Renal cortex interstitium (tissue), 11 donors: Measurements from ENCODE around the gene OR56B1. TPM values are rescaled to one million over a fixed set of nuclear protein-coding genes. Genes with fewer than 3 reads are reported as not detected.

Experiments used
- DNase-seq, 11 donors: peaks; one replicate each; pipeline ENCODE4 v3.0.0-alpha.2; 2013; ENCODE audit warnings: low read depth in 9 of 11, low spot score in 4 of 11; ENCODE audit errors: extremely low read depth in 1 of 11
- polyA plus RNA-seq, 3 donors: library from polyadenylated mRNA; unstranded; fragments of 120-200 nt; gene quantifications; one replicate each; pipeline ENCODE4 v1.2.1, GENCODE V29; 2013; ENCODE audit not compliant: insufficient read length in 3 of 3

The OR56B1 gene
- polyA plus RNA-seq, 3 donors: not detected

- DNase-seq: no peak
Measured at GRCh38 chr11:5719703-5720495, 16.3 kb upstream of the OR56B1 start.

DNA sequence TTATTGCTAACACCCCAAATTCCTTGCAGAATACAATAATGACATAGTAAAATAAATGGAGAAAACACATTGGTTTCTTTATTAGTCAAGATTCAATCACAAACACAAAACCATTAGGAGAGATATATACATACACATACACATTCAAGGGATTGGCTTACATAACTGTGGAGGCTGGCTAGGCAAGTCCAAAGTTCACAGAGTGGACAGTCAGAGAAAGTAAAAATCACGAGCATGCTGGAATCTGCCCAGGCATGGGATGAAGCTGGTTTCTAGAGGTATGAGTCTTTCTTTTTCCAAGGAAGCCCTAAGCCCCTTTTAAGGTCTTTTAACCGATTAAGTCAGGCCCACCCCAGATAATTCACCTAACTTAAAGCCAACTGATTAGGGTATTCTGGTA lies 13.6 kb upstream of the OR56B1 start:
- no peak for DNase-seq

DNA sequence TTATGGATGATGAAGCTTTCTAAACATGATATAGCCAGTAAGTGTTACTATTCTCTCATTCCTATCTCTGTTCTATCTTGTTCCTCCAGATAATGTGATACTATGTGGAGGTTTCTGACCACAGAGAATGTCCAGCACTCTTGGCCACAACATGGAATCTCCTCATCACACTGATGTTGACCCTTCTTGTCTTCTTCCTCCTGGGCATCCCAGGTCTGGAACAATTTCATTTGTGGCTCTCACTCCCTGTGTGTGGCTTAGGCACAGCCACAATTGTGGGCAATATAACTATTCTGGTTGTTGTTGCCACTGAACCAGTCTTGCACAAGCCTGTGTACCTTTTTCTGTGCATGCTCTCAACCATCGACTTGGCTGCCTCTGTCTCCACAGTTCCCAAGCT lies 9.9 kb upstream of the OR56B1 start:
- no peak for DNase-seq

DNA sequence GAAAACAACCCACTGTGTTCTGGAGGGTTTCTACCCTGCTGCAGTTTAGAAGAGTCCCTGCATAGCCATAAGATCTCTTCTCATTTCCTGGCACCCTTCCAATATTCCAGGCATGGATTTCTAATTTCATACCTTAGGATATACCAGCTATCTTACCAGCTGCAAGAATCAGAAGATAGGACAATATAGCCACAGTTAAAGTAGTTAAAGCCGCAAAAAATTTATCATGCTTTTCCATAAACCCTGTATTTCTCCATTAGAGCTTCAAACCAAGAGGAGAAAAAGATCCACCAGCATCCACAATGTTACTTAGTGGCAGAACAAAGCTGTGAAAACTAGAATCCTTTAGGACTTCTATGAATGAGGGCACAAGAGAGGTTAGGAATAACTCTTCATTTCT lies 8.6 kb upstream of the OR56B1 start:
- no peak for DNase-seq

DNA sequence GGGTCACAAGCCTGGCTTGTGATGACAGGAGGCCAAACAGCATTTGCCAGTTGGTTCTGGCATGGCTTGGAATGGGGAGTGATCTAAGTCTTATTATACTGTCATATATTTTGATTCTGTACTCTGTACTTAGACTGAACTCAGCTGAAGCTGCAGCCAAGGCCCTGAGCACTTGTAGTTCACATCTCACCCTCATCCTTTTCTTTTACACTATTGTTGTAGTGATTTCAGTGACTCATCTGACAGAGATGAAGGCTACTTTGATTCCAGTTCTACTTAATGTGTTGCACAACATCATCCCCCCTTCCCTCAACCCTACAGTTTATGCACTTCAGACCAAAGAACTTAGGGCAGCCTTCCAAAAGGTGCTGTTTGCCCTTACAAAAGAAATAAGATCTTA lies 843 bp downstream of the OR56B1 start:
- DNase-seq: no peak

- no peak for DNase-seq
Measured at GRCh38 chr11:5737670-5738392, 1.6 kb downstream of the OR56B1 start.

GRCh38 chr11:5738431-5738830 lies 2.2 kb downstream of the OR56B1 start:
- no peak for DNase-seq

- DNase-seq: no peak
Measured at GRCh38 chr11:5746614-5747013, 10.4 kb downstream of the OR56B1 start.

- DNase-seq: no peak
Measured at GRCh38 chr11:5749836-5750235, 13.6 kb downstream of the OR56B1 start.

GRCh38 chr11:5753943-5754342 lies 17.7 kb downstream of the OR56B1 start, which contains the start of gene OR52N4:
TSS of gene OR52N4 (plus strand) at chr11:5754243. CDS start at chr11:5754741, 498 bp downstream.
- DNase-seq: no peak

GRCh38 chr11:5767056-5767455 lies 30.8 kb downstream of the OR56B1 start:
- no peak for DNase-seq

DNA sequence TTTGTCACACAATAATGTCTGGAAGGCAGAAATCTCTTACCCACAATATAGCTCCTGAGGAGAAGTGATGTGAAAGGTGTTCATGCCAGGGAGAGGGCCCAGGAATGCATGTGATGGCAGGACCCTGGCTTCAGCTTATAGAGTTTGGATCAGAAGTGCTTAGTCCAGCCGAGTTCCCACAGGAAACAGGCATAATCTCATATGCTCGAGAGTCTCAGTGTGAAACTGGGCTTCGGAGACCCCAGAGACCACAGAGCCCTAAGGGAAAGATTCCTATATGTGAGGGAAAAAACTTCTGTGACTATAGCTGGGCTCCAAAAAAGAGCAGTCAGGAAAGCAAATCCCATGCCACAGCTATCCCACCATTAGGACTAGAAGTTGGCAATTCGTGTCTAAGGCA lies 47.0 kb downstream of the OR56B1 start, which contains the start of gene OR52N5:
Gene OR52N5 (minus strand): TSS at position 101 of the 400 bp plus-strand sequence. CDS start 4,721 bp downstream, outside the sequence.
- no peak for DNase-seq

Other genes starting within 250 kb of the OR56B1 start
- gene OR52D1, start 247.8 kb upstream of the OR56B1 start, polyA plus RNA-seq: not detected
- gene UBQLN3, start 226.5 kb upstream of the OR56B1 start, polyA plus RNA-seq: not detected
- gene UBQLNL, start 219.7 kb upstream of the OR56B1 start, polyA plus RNA-seq: under 1 TPM; 0.56 to 0.85 (median 0.62) TPM
- not detected for gene OR52H1, start 187.9 kb upstream of the OR56B1 start, polyA plus RNA-seq
- not detected for gene OR52B6, start 155.6 kb upstream of the OR56B1 start, polyA plus RNA-seq
- gene TRIM6, start 139.8 kb upstream of the OR56B1 start, polyA plus RNA-seq: 10 to 100 TPM; 22.2 to 30.3 (median 24.0) TPM
- gene TRIM34, start 111.4 kb upstream of the OR56B1 start, polyA plus RNA-seq: 10 to 100 TPM in 1 of 3 donors, 1 to 10 TPM in 2; 7.3 to 10.7 (median 7.9) TPM
- 10 to 100 TPM; 38.4 to 49.2 (median 39.7) TPM for gene TRIM5, start 51.4 kb upstream of the OR56B1 start, polyA plus RNA-seq
- 10 to 100 TPM in 1 of 3 donors, 1 to 10 TPM in 2; 6.1 to 13.9 (median 7.0) TPM for gene TRIM22, start 46.7 kb upstream of the OR56B1 start, polyA plus RNA-seq
- gene OR52N4, start 17.8 kb downstream of the OR56B1 start, polyA plus RNA-seq: not detected
- not detected for gene OR52N5, start 46.9 kb downstream of the OR56B1 start, polyA plus RNA-seq
- not detected for gene OR52N1, start 54.8 kb downstream of the OR56B1 start, polyA plus RNA-seq
- gene OR52N2, start 72.5 kb downstream of the OR56B1 start, polyA plus RNA-seq: not detected
- gene OR52E6, start 105.4 kb downstream of the OR56B1 start, polyA plus RNA-seq: not detected
- not detected for gene OR52E8, start 121.2 kb downstream of the OR56B1 start, polyA plus RNA-seq
- under 1 TPM in 2 of 3 donors, not detected in 1; 0.05 to 0.06 TPM for gene OR52E4, start 144.2 kb downstream of the OR56B1 start, polyA plus RNA-seq
- not detected for gene OR52E5, start 156.8 kb downstream of the OR56B1 start, polyA plus RNA-seq
- not detected for gene OR56A3, start 205.8 kb downstream of the OR56B1 start, polyA plus RNA-seq
- gene OR56A5, start 232.0 kb downstream of the OR56B1 start, polyA plus RNA-seq: not detected